HFF-Myc (cell line): ENCODE data around the gene FAM156A.
"Not testable (repeated sequence)": the region's sequence is repeated elsewhere in the genome, so short reads cannot be mapped to it uniquely, and the experiment has no call there.

Source experiments
- DNase-seq: peaks from one replicate; pipeline ENCODE4 v3.0.0-alpha.2; 2011; ENCODE audit warnings: low read depth; ENCODE audit errors: extremely low read depth
- H3K4me3 ChIP-seq: replicated peaks from 2 replicates; pipeline ENCODE4 v1.5.1; 2011; ENCODE audit warnings: low read depth, mild to moderate bottlenecking, control low read depth, low read length
- CTCF ChIP-seq: IDR thresholded peaks from 2 replicates; pipeline ENCODE4 v1.5.1; 2012; ENCODE audit warnings: mild to moderate bottlenecking, low read depth, low read length, control low read depth; ENCODE audit errors: missing control alignments

Gene FAM156A

GRCh38 chrX:52935470-52935784, 22.9 kb downstream of the FAM156A start:
- DNase-seq = not testable (repeated sequence)
- peak overlapping the region; percentile 53 for H3K4me3 ChIP-seq

- TF ChIP-seq CTCF = peak; percentile 57
- DNase-seq = peak; percentile 61
- H3K4me3 ChIP-seq = peak overlapping the region; percentile 53
Measured at GRCh38 chrX:52934704-52935469, 23.4 kb downstream of the FAM156A start.

GRCh38 chrX:52933976-52934703, 24.2 kb downstream of the FAM156A start:
- TF ChIP-seq CTCF = no peak
- H3K4me3 ChIP-seq = peak overlapping the region; percentile 53
- no peak for DNase-seq

GRCh38 chrX:52933213-52933612, 25.1 kb downstream of the FAM156A start:
- no peak for TF ChIP-seq CTCF
- no peak overlapping the region for H3K4me3 ChIP-seq
- no peak for DNase-seq

GRCh38 chrX:52930214-52930613, 28.1 kb downstream of the FAM156A start:
- not testable (repeated sequence) for H3K4me3 ChIP-seq, DNase-seq

- H3K4me3 ChIP-seq = no peak overlapping the region
- DNase-seq = no peak
- TF ChIP-seq CTCF = no peak
Measured at GRCh38 chrX:52923781-52924241, 34.5 kb downstream of the FAM156A start.

- DNase-seq, H3K4me3 ChIP-seq: not testable (repeated sequence)
Measured at GRCh38 chrX:52914704-52915103, 43.6 kb downstream of the FAM156A start.

GRCh38 chrX:52913681-52914080, 44.6 kb downstream of the FAM156A start:
- DNase-seq = not testable (repeated sequence)

GRCh38 chrX:52909313-52909969, 48.9 kb downstream of the FAM156A start:
- not testable (repeated sequence) for H3K4me3 ChIP-seq

More at GRCh38 chrX:52913681-52914080, 44.6 kb downstream of the FAM156A start:
- not testable (repeated sequence) for H3K4me3 ChIP-seq

GRCh38 chrX:52907900-52908299, 50.4 kb downstream of the FAM156A start:
- H3K4me3 ChIP-seq, DNase-seq: not testable (repeated sequence)

More at GRCh38 chrX:52909313-52909969, 48.9 kb downstream of the FAM156A start:
- not testable (repeated sequence) for DNase-seq

- H3K4me3 ChIP-seq, DNase-seq: not testable (repeated sequence)
Measured at GRCh38 chrX:52907137-52907536, 51.2 kb downstream of the FAM156A start.

- not testable (repeated sequence) for DNase-seq, H3K4me3 ChIP-seq
Measured at GRCh38 chrX:52906072-52906471, 52.2 kb downstream of the FAM156A start.

GRCh38 chrX:52905531-52905930, 52.8 kb downstream of the FAM156A start:
- DNase-seq, H3K4me3 ChIP-seq: not testable (repeated sequence)
